Measurements from ENCODE around the gene CNTRL.
A peak's percentile ranks its signal among the peaks of the same experiment; 100 is the strongest.

CNTRL gene

DNA sequence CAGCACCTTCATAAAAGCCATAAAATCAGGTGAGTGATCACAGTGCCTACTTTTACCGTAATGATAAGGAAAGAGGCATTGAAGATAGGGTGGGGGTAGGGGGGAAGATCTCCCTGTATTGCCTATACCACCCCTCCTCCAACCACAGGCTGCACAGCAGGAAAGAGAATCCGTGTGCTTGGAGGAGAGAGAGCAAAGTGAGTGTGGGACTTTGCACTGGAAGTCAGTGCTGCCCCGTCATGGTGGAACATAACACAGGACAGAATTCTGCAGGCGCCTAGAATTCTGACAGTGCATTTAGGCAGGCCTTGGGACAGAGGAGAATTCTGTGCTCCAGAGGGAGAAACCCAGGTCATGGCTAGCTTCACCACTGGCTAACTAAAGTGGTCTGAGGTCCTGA lies 21.2 kb upstream of the CNTRL start:
- no peaks in the 10 kb centered on the region for H3K36me3 Mint-ChIP-seq
- no peaks in the 10 kb centered on the region for H3K27me3 Mint-ChIP-seq
- no peaks in the 10 kb centered on the region for H3K4me1 Mint-ChIP-seq
- no peak for DNase-seq
- H3K9me3 Mint-ChIP-seq = no peaks in the 10 kb centered on the region
- no peak overlapping the region for H3K27ac Mint-ChIP-seq
- CTCF ChIA-PET = no interaction called here
- no peak overlapping the region for H3K4me3 Mint-ChIP-seq

DNA sequence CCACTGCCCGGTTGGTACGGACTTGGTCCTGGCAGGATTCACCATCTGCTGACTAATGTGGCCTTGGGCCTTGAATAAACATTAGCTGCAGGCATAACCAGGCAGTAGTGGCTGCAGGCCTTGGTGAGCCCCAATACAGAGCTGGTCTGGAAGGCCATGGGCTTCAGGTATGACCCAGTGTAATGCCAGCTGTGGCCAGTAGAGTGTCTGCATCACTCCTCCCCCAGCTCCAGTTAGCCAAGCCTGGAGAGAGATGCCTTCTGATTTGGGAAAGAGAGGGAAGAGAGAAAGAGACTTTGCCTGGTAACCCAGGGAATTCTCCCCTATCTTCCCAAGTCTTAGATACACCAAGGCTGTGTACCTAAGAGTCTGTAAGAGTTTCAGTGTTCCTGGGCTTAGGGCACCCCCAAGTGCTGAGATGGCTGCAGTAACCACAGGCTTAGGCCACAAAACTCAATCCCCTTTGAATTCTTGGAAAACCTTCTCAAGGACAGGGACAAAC lies 19.1 kb upstream of the CNTRL start:
- Mint-ChIP-seq H3K9me3 (no peaks in the 10 kb centered on the region), H3K27ac (no peak overlapping the region), H3K4me1 (peaks cover 2% of the 10 kb centered on the region), H3K36me3 (no peaks in the 10 kb centered on the region), H3K4me3 (no peak overlapping the region), H3K27me3 (no peaks in the 10 kb centered on the region)
- peak; percentile 26 for DNase-seq
- CTCF ChIA-PET = interaction anchor here (1.0 to 2.2 kb wide), 5 partner anchors 9 to 300 kb away, joined by 3 to 10 read pairs (median 3); no protein-coding TSS in a partner anchor

DNA sequence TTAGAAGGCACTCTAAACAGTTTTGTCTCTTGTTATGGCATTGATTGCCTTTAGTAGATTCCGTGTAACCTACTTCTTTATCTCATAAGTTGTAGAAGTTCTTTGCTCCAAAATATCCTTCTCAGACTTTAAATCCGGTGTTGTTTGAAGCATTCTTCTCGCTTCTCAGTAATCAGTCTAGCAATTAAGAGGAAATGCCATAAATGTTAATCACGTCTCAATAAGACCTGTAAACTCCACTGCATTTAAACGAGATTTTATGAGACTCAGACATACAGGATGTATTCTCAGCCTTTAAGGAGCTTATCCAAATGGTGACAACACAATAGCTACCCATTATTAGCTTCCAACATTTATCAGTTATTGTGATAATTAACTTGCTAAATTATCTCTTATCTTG lies 16.9 kb upstream of the CNTRL start:
- DNase-seq = no peak
- Mint-ChIP-seq H3K4me3 (no peak overlapping the region), H3K4me1 (peaks cover 8% of the 10 kb centered on the region), H3K27me3 (no peaks in the 10 kb centered on the region), H3K36me3 (no peaks in the 10 kb centered on the region), H3K9me3 (no peaks in the 10 kb centered on the region), H3K27ac (no peak overlapping the region)
- CTCF ChIA-PET = interaction anchor here (0.9 to 5.7 kb wide), 3 partner anchors 14 to 309 kb away, joined by 3 to 42 read pairs (median 27); no protein-coding TSS in a partner anchor

DNA sequence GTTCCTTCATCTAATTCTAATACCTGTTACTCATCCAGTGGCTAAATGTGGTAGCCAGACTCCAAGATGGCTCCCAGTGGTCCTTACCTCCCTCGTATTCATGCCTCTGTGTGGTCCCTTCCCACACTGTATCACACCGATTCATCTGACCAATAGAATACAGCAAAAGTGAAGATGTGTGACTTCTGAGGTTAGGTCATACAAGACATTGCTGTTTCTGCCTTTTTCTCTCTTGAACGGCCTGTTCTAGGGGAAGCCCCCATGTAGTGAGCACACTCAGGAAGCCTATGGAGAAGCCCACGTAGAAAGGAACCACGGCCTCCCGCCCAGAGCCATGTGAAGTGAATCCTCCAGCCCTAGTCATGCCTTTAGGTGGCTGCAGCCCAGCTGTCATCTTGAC lies 15.2 kb upstream of the CNTRL start:
- Mint-ChIP-seq H3K9me3 (no peaks in the 10 kb centered on the region), H3K36me3 (no peaks in the 10 kb centered on the region), H3K4me3 (no peak overlapping the region), H3K4me1 (peaks cover 13% of the 10 kb centered on the region), H3K27me3 (no peaks in the 10 kb centered on the region), H3K27ac (no peak overlapping the region)
- DNase-seq = no peak
- CTCF ChIA-PET = interaction anchor here (0.7 to 5.7 kb wide), 32 partner anchors 8 to 440 kb away, joined by 3 to 45 read pairs (median 4); partner anchors contain the start of genes C5, CNTRL and MEGF9

DNA sequence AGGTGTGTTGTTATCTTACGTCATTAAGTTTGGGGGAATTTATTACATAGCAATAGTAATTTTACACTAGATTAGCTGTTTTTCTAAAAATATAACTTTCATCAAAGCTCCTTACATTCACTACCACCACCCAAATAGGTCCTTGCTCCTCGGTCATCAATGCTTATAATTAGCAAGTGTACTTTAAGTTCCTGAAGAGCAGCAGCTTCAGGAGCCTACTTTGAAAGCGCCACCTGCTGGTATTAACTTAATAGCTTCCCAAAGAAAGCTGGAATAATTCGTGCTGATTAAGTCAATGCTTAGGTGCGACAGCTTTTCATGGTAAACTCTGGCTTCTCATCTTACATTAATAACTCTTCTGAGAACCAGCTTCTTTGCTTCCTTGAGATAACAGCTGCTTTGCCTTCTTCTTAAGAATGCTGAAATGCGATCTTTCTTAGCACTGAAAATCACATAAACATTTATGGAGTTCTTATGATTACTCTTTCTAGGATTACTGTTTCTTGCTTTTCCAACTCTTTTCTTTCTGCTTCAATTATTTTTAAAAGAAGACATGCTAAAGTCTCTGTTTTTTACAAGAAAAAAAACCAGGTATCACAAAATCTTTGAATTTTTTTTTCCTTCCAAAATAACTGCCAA lies 14.6 kb upstream of the CNTRL start:
- H3K9me3 Mint-ChIP-seq = no peaks in the 10 kb centered on the region
- no peak overlapping the region for H3K27ac Mint-ChIP-seq
- no peaks in the 10 kb centered on the region for H3K36me3 Mint-ChIP-seq
- no peaks in the 10 kb centered on the region for H3K27me3 Mint-ChIP-seq
- DNase-seq = peak; percentile 35
- peaks cover 13% of the 10 kb centered on the region for H3K4me1 Mint-ChIP-seq
- CTCF ChIA-PET = interaction anchor here (0.7 to 5.7 kb wide), 33 partner anchors 8 to 440 kb away, joined by 3 to 45 read pairs (median 4); partner anchors contain the start of genes C5, CNTRL and MEGF9
- H3K4me3 Mint-ChIP-seq = no peak overlapping the region

DNA sequence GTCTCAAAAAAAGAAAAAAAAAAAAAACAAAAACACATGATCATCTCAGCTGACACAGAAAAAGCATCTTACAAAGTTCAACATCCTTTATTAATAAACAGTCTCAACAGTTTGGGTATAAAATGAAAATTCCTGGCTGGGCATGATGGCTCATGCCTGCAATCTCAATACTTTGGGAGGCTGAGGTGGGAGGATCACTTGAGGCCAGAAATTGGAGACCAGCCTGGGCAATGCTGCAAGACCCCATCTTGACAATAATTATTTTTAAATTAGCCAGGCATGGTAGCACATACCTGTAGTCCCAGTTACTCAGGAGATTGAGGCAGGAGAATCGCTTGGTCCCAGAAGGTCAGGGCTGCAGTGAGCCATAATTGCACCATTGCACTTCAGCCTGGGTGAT lies 7.9 kb upstream of the CNTRL start:
- Mint-ChIP-seq H3K4me1 (peaks cover 27% of the 10 kb centered on the region), H3K27ac (no peak overlapping the region), H3K4me3 (no peak overlapping the region), H3K27me3 (no peaks in the 10 kb centered on the region), H3K9me3 (peaks cover 9% of the 10 kb centered on the region), H3K36me3 (peaks cover 14% of the 10 kb centered on the region)
- CTCF ChIA-PET = no interaction called here
- no peak for DNase-seq

DNA sequence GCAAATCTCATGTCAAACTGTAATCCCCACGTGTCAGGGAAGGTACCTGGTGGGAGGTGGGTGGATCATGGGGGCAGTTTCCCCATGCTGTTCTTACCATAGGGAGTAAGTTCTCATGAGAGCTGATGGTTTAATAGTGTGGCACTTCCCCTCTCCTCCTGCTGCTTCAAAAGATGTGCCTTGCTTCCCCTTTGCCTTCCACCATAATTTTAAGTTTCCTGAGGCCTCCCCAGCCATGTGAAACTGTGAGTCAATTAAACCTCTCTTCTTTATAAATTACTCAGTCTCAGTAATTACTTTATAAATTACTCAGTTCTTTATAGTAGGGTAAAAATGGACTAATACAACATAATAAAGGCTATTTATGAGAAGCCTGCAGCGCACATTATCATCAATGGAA lies 7.1 kb upstream of the CNTRL start:
- peaks cover 14% of the 10 kb centered on the region for H3K36me3 Mint-ChIP-seq
- DNase-seq = no peak
- CTCF ChIA-PET = interaction anchor here (1.3 kb wide), 1 partner anchor 8 kb away, joined by 4 read pairs; no protein-coding TSS in a partner anchor
- H3K4me3 Mint-ChIP-seq = no peak overlapping the region
- H3K27me3 Mint-ChIP-seq = no peaks in the 10 kb centered on the region
- H3K9me3 Mint-ChIP-seq = peaks cover 9% of the 10 kb centered on the region
- no peak overlapping the region for H3K27ac Mint-ChIP-seq
- peaks cover 30% of the 10 kb centered on the region for H3K4me1 Mint-ChIP-seq

DNA sequence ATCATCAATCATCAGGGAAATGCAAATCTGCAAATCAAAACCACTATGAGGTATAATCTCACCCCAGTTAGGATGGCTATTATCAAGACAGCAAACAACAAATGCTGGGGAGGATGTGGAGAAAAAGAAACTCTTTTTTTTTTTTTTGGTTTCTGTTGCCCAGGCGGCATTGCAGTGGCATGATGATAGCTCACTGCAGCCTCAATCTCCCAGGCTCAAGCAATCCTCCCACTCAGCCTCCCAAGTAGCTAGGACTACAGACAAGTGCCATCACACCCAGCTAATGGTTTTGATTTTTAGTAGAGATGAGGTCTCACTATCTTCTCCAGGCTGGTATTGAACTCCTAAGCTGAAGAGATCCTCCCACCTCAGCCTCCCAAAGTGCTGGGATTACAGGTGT lies 5.4 kb upstream of the CNTRL start:
- H3K4me1 Mint-ChIP-seq = peaks cover 38% of the 10 kb centered on the region
- no peak overlapping the region for H3K4me3 Mint-ChIP-seq
- DNase-seq = no peak
- H3K36me3 Mint-ChIP-seq = peaks cover 14% of the 10 kb centered on the region
- no peak overlapping the region for H3K27ac Mint-ChIP-seq
- H3K27me3 Mint-ChIP-seq = no peaks in the 10 kb centered on the region
- CTCF ChIA-PET = no interaction called here
- peaks cover 9% of the 10 kb centered on the region for H3K9me3 Mint-ChIP-seq

DNA sequence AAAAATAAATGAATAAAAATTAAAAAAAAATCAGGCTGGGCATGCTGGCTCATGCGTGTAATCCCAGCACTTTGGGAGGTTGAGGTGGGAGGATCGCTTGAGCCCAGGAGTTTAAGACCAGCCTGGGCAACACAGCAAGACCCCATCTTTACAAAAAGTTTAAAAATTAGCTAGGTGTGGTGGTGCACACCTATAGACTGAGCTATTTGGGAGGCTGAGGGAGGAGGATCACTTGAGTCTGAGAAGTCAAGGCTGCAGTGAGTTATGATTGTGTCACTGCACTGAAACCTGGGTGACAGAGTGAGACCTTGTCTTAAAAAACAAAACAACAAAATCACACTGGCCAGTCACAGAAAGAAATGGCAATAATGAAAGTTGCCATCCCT lies 3.4 kb upstream of the CNTRL start:
- no peak for DNase-seq
- CTCF ChIA-PET = interaction anchor here (0.6 to 3.4 kb wide), 10 partner anchors 11 to 317 kb away, joined by 3 to 27 read pairs (median 4); no protein-coding TSS in a partner anchor
- Mint-ChIP-seq H3K27ac (peak overlapping the region; percentile 86), H3K9me3 (peaks cover 9% of the 10 kb centered on the region), H3K4me1 (peaks cover 52% of the 10 kb centered on the region), H3K27me3 (no peaks in the 10 kb centered on the region), H3K4me3 (peak overlapping the region; percentile 75), H3K36me3 (peaks cover 17% of the 10 kb centered on the region)

DNA sequence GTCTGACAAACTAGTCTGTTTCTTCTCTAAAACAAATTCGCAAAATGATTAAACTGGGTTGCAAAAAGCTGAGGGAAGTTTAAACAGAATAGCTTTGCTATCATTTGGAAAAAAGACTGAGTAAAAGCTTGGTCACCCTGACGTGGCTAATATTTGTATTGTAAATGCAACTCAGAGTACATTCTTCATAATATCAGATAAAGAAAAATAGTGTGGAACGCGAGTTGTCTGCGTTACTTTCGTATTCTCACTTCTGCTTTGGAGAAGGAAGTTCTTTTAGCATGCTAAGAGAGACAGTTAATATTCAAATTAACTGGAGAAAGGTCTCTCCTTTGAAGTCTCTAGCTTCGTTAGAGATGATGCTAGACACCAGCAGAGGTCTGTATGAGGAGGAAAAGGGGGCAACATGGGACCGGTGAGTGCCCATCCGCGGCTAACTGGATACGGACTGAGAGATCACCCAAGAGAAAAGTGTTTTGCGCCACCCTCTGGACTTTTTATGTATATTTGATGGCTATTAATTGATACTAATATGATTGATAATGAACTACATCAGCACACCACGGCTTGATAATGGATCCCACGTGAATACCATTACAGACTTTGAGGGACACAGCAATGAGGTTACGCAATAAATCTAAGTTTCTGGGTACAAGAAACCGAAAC lies 2.9 kb upstream of the CNTRL start:
- peak; percentile 45 for DNase-seq
- peak overlapping the region; percentile 75 for H3K4me3 Mint-ChIP-seq
- no peaks in the 10 kb centered on the region for H3K27me3 Mint-ChIP-seq
- peak overlapping the region; percentile 86 for H3K27ac Mint-ChIP-seq
- CTCF ChIA-PET = interaction anchor here (0.6 to 3.4 kb wide), 11 partner anchors 11 to 317 kb away, joined by 3 to 27 read pairs (median 4); no protein-coding TSS in a partner anchor
- peaks cover 57% of the 10 kb centered on the region for H3K4me1 Mint-ChIP-seq
- H3K9me3 Mint-ChIP-seq = peaks cover 9% of the 10 kb centered on the region
- peaks cover 15% of the 10 kb centered on the region for H3K36me3 Mint-ChIP-seq

DNA sequence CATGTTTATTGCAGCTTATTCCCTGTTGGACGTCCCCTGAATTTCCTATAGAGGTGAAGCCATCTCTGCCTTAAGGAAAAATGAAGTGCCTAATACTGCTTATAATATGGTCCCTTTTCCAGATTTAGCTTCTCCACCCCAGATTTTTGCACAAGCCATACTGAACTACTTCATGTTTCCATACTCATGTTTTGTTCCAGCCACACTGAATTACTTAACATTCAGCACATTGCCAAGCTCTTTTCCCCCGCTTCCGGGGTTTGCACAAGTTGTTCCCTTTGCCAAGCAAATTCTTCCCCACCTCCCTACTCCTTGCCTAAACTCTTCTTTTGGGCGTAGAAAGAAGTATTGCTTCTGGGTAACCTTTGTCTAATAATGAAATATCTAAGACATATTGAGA lies 1.7 kb upstream of the CNTRL start:
- Mint-ChIP-seq H3K36me3 (peaks cover 13% of the 10 kb centered on the region), H3K9me3 (peaks cover 5% of the 10 kb centered on the region), H3K4me3 (peak overlapping the region; percentile 11), H3K27me3 (no peaks in the 10 kb centered on the region), H3K27ac (peak overlapping the region; percentile 90), H3K4me1 (peaks cover 63% of the 10 kb centered on the region)
- CTCF ChIA-PET = interaction anchor here (0.8 to 3.4 kb wide), 6 partner anchors 13 to 317 kb away, joined by 3 to 27 read pairs (median 7); no protein-coding TSS in a partner anchor
- DNase-seq = no peak

DNA sequence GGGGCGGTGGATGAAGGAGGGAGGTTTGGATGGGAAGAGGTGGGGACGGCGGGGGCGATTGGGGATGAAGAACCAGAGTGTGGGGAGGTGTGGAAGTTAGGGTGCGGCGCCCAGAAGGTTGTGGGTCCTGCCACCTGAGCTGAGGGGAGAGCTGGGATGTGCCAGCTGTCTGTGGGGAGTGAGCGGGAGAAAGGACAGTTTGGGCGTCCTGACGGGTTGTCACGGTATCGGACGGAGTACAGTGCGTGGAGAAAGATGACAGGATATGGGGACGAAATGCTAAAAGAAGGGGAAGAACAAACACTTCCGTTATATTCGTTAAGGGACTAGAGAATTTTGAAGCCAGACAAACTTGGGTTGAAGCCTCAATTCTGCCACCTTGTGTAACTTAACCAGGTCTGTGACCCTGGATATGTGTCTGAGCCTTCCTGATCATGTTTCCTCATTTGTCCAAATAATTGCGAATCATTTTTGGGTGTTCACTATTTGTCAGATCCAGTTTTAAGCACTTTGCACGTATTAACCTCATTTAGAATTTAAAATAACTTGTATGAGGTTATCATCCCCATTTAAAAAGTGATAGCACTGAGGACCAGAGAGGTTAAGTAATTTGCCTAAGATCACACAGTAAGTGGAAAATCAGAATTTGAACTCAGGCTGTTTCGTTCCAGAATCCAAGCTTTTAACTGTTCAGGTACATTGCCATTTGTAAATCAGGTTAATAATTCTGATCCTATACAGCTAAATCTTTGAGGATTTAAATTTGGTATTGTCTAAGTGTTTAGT lies 689 bp downstream of the CNTRL start:
- Mint-ChIP-seq H3K4me1 (peaks cover 64% of the 10 kb centered on the region), H3K27ac (peak overlapping the region; percentile 90), H3K4me3 (peak overlapping the region; percentile 95), H3K36me3 (peaks cover 18% of the 10 kb centered on the region), H3K27me3 (no peaks in the 10 kb centered on the region), H3K9me3 (no peaks in the 10 kb centered on the region)
- DNase-seq = no peak
- CTCF ChIA-PET = interaction anchor here (0.8 to 5.0 kb wide), 4 partner anchors 15 to 320 kb away, joined by 4 to 16 read pairs (median 8); no protein-coding TSS in a partner anchor

DNA sequence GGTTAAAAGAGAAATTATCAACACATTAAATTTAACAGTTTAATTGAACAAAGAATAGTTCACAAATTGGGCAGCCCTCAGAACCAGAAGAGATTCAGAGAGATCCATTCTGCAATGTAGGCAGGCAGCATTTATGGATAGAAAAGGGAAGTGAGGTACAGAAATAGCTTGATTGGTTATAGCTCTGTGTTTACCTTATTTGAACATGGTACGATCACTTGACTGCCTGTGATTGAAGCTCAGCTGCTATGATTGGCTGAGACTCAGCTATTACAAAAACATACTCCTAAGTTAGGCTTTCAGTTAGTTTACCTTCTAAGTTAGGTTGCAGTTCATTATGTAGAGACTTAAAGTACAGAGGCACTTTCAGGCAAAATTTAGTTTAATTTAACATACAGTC lies 7.3 kb downstream of the CNTRL start:
- Mint-ChIP-seq H3K36me3 (peaks cover 53% of the 10 kb centered on the region), H3K27ac (no peak overlapping the region), H3K9me3 (no peaks in the 10 kb centered on the region), H3K27me3 (no peaks in the 10 kb centered on the region), H3K4me1 (peaks cover 20% of the 10 kb centered on the region), H3K4me3 (no peak overlapping the region)
- no peak for DNase-seq
- CTCF ChIA-PET = interaction anchor here (0.9 to 1.4 kb wide), 2 partner anchors 9 to 22 kb away, joined by 3 to 5 read pairs; no protein-coding TSS in a partner anchor

DNA sequence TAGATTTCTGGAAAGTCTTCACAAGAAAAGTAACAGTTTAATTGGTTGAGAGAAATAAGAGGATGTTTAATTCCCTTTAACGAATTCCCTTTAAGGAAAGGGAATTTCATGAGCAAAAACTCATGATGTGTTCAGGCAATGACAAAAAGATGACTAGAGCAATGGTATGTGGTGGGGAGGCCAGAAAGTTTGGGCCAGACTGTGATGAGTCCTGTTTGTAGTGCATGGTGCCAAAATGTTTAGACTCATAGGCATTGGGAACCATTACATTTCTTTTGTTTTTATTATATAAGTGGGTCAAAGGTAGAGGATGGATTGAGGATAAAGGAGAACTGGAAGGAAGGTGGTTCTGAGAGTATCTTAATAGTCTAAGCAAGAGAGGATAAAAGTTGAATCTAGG lies 10.9 kb downstream of the CNTRL start:
- no peaks in the 10 kb centered on the region for H3K9me3 Mint-ChIP-seq
- DNase-seq = no peak
- H3K27me3 Mint-ChIP-seq = no peaks in the 10 kb centered on the region
- peaks cover 52% of the 10 kb centered on the region for H3K36me3 Mint-ChIP-seq
- CTCF ChIA-PET = no interaction called here
- H3K27ac Mint-ChIP-seq = no peak overlapping the region
- H3K4me1 Mint-ChIP-seq = peaks cover 20% of the 10 kb centered on the region
- no peak overlapping the region for H3K4me3 Mint-ChIP-seq

Measured in activated naive CD4-positive, alpha-beta T cell treated with anti-CD3 and anti-CD28 coated beads, Interleukin-2, amount 10 ng/mL, durations not matched to agents 7 days and 5 days (primary cell).